ENCODE data around the gene C1QTNF6.

Gene C1QTNF6

GRCh38 chr22:37185646-37186227, 2.3 kb downstream of the C1QTNF6 start:
- Histone ChIP-seq H3K27ac (replicated peaks) (no peak overlapping the region), H3K4me3 (replicated peaks; ENCODE audit: insufficient read depth, low read length) (no peak overlapping the region), H3K27me3 (ENCODE audit: insufficient read depth, poor library complexity, severe bottlenecking) (no peaks in the 10 kb centered on the region)
- TF ChIP-seq POLR2AphosphoS5 (IDR thresholded peaks at IDR 0.05; ENCODE audit: low read depth) (no peak), SPI1 (IDR thresholded peaks at IDR 0.05; ENCODE audit: borderline replicate concordance, low read depth) (no peak), CTCF (IDR thresholded peaks at IDR 0.05; ENCODE audit: insufficient read depth, low read length) (no peak), GABPA (IDR thresholded peaks at IDR 0.05; ENCODE audit: low read depth) (no peak), REST (IDR thresholded peaks at IDR 0.05; ENCODE audit: insufficient replicate concordance, low read depth) (no peak)
- DNase-seq (ENCODE audit: low read depth in 1 of 2, low spot score in 1 of 2): no peak

GRCh38 chr22:37184816-37185541, 3.1 kb downstream of the C1QTNF6 start:
- DNase-seq (ENCODE audit: low read depth in 1 of 2, low spot score in 1 of 2): no peak
- Histone ChIP-seq H3K27ac (replicated peaks) (no peak overlapping the region), H3K27me3 (ENCODE audit: insufficient read depth, poor library complexity, severe bottlenecking) (no peaks in the 10 kb centered on the region), H3K4me3 (replicated peaks; ENCODE audit: insufficient read depth, low read length) (no peak overlapping the region)
- TF ChIP-seq POLR2AphosphoS5 (IDR thresholded peaks at IDR 0.05; ENCODE audit: low read depth): no peak
- no peak for TF ChIP-seq GABPA (IDR thresholded peaks at IDR 0.05; ENCODE audit: low read depth)
- no peak for TF ChIP-seq SPI1 (IDR thresholded peaks at IDR 0.05; ENCODE audit: borderline replicate concordance, low read depth)
- TF ChIP-seq CTCF (IDR thresholded peaks at IDR 0.05; ENCODE audit: insufficient read depth, low read length): no peak
- TF ChIP-seq REST (IDR thresholded peaks at IDR 0.05; ENCODE audit: insufficient replicate concordance, low read depth): no peak

GRCh38 chr22:37184380-37184755, 3.7 kb downstream of the C1QTNF6 start:
- no peak for DNase-seq (ENCODE audit: low read depth in 1 of 2, low spot score in 1 of 2)
- TF ChIP-seq CTCF (IDR thresholded peaks at IDR 0.05; ENCODE audit: insufficient read depth, low read length) (no peak), GABPA (IDR thresholded peaks at IDR 0.05; ENCODE audit: low read depth) (no peak), SPI1 (IDR thresholded peaks at IDR 0.05; ENCODE audit: borderline replicate concordance, low read depth) (no peak), REST (IDR thresholded peaks at IDR 0.05; ENCODE audit: insufficient replicate concordance, low read depth) (no peak), POLR2AphosphoS5 (IDR thresholded peaks at IDR 0.05; ENCODE audit: low read depth) (no peak)
- Histone ChIP-seq H3K4me3 (replicated peaks; ENCODE audit: insufficient read depth, low read length) (no peak overlapping the region), H3K27ac (replicated peaks) (no peak overlapping the region), H3K27me3 (ENCODE audit: insufficient read depth, poor library complexity, severe bottlenecking) (no peaks in the 10 kb centered on the region)
